HG03521 (cell line): ENCODE measurements around the gene RIPOR3.
"Not testable (repeated sequence)": the region's sequence is repeated elsewhere in the genome, so short reads cannot be mapped to it uniquely, and the experiment has no call there.

Experiments
- ATAC-seq: cut with Tn5 transposase; IDR thresholded peaks from one replicate; pipeline ENCODE4 v1.9.1; 2021; ENCODE audit warnings: mild to moderate bottlenecking, moderate library complexity; ENCODE audit not compliant: unreplicated experiment

The RIPOR3 gene

GRCh38 chr20:50704514-50704913 is 13.2 kb upstream of the RIPOR3 start:
- no peak for ATAC-seq

DNA sequence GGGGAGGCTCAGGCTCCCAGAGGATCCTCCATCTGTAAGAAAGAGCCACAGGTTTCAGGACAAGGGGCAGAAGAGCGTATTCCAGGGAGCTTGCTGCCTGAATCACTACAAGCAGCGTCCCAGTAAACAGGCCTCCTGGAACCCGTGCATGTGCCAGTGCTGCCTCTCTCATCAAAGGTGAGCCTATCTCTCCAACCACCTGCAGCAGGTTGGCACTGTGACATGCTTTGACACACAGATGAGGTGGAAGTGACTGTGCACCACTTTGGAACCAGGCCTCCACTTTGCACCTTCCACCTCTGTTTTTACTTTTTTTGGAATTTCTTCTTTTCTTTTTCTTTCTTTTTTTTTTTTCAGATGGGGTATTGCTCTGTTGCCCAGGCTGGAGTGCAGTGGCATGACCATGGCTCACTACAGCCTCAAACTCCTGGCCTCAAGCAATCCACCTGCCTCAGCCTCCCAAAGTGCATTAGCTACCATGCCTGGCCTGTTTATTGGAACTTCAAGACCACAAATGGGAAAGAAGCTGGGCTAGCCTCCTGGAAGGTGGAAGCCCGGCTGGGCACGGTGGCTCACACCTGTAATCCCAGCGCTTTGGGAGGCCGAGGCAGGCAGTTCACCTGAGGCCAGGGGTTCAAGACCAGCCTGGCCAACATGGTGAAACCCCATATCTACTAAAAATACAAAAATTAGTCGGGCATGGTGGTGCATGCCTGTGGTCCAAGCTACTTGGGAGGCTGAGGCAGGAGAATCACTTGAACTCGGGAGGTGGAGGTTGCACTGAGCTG is 12.5 kb upstream of the RIPOR3 start:
- ATAC-seq: not testable (repeated sequence)

GRCh38 chr20:50701041-50701963 is 10.0 kb upstream of the RIPOR3 start:
- no peak for ATAC-seq

- no peak for ATAC-seq
Observed at GRCh38 chr20:50699688-50700087, 8.3 kb upstream of the RIPOR3 start.

GRCh38 chr20:50698255-50698654 is 6.9 kb upstream of the RIPOR3 start:
- not testable (repeated sequence) for ATAC-seq

DNA sequence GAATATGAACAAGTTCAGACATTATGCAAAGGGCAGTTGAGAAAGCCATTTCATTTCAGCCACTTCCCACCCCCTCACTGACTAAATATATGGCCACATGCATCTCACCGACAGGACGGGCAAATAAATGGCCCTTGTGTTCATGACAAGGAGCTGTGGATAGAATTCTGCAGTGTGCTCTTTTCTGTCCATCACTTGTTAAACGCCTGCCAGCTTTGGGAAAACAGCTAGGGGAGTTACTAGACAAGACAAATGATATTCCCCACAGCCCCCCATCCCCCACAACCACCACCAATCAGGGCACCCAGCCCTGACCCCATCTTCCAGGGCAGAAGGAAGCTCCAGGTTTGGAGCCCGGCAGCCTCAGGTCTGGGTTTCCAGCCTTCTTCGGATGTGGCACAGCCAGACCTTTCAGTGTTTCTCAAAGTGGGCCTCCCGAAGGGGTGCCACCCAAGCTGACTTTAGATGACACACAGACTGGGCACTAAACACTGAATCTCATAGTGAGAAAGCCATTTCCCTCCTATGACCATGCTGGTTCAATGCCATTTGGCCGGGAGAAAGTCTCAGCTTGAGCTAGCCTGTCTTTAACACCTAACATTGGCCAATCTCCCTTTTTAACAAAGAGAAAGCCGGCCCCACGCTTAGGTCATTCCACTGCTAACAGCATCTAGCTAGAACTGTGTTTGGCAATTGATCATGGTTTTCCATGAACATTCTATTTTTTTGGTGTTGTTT is 4.0 kb upstream of the RIPOR3 start:
- no peak for ATAC-seq

DNA sequence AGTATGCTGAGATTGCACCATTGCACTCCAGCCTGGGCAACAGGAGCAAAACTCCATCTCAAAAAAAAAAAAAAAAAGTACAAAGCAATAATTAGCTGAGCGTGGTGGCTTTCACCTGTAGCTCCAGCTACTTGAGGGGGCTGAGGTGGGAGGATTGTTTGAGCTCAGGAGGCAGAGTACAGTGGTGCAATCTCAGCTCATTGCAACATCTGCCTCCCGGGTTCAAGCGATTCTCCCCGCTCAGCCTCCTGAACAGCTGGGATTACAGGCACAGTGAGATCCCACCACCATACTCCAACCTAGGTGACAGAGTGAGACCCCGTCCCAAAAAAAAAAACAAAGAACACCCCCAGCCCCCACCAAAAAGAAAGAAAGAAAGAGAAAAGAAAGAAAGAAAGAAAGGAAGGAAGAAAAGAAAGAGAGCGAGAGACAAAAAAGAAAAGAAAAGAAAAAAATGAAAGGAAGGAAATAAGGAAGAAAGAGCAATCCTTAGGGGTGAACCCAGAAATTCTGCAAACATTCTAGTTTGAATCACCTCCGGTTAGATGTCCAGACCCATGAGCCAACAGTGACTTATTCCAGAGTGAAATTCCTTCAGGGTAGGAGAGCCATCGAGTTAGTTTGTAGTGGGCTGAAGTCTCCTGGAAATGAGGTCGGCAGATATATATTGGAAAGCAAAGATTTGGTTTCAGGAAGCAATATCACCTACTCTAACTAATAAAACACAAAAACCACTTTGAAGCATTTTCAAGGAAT is 3.2 kb upstream of the RIPOR3 start:
- no peak for ATAC-seq

DNA sequence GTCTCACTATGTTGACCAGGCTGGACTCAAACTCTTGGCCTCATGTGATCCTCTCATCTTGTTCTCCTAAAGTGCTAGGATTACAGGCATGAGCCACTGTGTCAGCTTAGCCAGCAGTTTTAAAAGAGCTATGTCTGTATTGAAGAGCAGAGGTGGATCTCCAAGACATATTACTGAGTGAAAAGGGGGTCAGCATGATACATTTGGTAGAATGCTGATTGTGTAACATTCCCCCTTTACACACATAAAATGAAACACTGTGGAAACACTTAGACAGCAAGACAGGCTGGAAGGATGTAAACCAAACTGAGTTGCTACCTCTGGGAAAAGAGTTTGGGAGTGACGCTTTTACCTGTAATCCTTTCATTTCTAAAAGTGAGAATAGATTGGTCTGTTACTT is 1.7 kb upstream of the RIPOR3 start:
- ATAC-seq: no peak

- no peak for ATAC-seq
Observed at GRCh38 chr20:50692552-50692933, 1.2 kb upstream of the RIPOR3 start.

DNA sequence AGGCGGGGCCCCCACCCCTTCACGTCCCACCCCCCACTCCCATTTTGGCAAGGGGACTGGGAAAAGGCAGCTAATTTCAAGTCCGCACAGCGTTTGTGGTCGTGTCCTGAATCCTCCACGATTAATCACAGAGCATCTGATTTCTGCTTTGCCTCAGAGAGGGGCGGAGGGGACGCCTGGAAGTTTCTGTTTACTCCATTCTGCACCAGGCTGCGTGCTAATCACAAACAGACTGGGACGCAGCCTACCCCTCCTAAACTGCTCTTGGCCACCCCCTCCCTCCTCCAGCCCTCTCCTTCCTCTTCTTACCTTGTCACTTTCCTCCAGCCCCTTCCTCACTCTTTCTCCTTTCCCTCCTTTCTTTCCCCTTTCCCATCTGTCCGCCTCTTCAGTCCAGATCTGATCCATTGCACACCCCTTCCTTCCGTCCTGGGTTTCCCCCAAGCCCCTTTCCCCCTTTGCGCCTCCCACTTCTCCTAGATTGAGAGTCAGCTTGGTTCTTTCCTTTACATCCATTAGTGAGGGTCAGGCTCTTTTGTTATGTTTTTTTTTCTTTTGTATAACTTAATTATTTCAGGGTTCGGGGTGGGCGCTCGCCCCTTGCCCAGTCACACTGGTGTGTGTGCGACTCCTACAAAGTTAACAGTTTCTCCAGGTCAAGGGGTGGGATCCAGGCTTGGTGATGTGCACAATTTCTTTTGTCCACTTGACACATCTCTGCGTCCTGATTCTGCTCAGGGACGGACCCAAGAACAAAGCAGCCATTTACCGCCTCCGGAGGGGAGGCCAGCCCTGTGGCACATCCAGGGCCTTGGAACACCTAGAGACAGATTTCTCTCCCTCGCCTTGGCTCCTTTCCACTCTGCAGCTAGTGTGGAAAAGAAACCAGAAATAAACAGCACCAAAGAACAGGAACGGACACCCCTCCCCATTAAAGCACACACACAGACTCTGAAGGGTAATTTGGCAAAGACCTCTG is 520 bp upstream of the RIPOR3 start:
- no peak for ATAC-seq

DNA sequence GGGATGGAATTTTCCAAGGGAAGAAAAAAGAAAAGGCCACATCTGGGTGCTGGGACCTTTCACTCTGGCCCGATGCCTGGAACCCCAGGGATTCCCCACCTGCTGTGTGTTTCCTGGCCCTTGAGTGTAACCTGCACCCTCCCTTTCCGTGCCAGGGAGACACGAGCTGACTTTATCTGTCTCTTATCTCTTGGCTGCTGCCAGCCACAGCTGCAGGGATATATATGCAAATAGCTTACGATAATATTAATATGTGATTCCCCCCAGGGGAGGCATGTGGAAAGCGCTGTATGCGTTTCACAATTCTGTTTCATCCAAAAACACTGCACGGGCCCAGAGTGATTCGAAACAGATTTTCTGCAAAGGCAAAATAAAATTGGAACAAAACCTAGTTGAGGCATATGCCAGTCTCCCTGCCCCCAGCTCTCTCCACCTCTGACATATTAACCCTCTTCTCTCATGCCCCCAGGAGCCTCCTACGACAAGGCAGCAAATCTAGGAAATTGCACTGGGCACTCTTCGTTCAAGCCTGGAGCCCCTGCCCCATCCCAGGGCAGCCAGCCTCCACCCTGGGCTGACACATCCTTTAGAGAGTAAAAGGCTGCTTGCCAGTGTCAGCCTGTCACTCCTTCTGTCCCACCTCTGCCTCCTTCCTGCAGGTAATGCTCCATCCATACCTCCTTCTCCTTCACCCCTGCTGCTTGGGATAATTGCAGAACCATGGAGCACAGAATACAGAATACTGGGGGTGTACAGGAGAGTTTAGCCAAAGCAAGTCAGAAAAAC is 1.3 kb downstream of the RIPOR3 start:
- no peak for ATAC-seq

DNA sequence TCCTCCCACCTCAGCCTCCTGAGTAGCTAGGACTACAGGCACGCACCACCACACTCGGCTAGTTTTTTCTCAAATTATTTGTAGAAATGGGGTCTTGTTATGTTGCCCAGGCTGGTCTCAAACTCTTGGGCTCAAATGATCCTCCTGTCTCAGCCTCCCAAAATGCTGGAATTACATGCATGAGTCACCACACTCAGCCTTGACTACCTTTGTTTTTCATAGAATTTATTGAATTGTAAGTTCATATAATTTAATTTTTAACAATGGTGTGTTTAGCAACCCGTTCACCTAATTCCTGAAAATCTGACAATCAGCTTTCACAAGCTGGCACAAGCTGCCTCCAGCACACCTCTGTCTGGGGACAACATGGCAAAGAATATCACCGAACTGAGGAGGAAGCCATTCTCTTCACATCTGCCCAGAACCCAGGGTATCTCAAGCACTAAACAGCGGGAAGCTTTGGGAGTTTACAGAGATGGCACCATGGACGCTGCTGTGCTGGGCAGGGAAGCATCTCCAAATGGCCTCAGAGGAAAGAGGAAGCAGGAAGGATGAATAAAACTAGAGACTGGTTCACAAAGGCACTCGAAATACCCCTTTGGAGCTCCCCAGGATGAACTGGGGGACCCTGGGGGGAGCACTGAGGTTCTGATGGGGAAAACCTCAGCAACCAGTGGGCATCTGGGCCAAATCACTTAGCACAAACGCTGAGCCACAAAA is 2.9 kb downstream of the RIPOR3 start:
- ATAC-seq: no peak

DNA sequence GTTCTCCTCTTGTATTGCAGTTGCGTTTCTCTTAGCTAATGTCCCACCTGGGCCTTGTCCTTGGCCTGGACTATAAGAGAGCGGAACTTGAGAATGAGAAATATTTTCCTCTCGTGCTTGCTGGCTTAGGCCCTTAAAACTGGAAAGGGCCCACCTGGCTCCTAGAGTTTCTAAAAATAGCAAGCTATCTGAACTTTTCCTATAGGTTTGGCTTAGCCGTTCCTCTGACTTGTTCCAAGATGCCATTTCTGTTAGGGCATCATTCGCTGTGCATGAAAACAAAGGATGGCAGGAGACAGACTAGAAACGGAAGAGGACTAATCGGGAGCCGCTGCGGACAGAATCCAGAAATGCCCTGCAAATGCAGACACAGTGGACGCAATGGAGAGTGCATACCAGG is 4.5 kb downstream of the RIPOR3 start:
- no peak for ATAC-seq

- no peak for ATAC-seq
Observed at GRCh38 chr20:50683570-50683969, 7.8 kb downstream of the RIPOR3 start.

GRCh38 chr20:50682947-50683530 is 8.3 kb downstream of the RIPOR3 start:
- no peak for ATAC-seq

- no peak for ATAC-seq
Observed at GRCh38 chr20:50682065-50682464, 9.3 kb downstream of the RIPOR3 start.

- ATAC-seq: no peak
Observed at GRCh38 chr20:50681359-50682064, 9.8 kb downstream of the RIPOR3 start.
